HL-60/S4 treated with phorbol 12-myristate 13-acetate at 8.2 ng/mL for 4 days and 3 days (cell line): ENCODE data around the gene ZNF581.

Source experiments
- in situ Hi-C: fragments of 300-500 bp; cut with MboI; formaldehyde crosslinking; loops from 2 replicates; pipeline ENCODE4 v1.15.0; 2022; ENCODE audit warnings: low sequenced_read_pairs

ZNF581 gene

GRCh38 chr19:55611300-55611982 lies 32.0 kb upstream of the ZNF581 start:
- in situ Hi-C loops, result no loop called here

- in situ Hi-C loops, result no loop called here
Measured at GRCh38 chr19:55611983-55612645, 31.3 kb upstream of the ZNF581 start.

GRCh38 chr19:55613396-55613795 lies 30.1 kb upstream of the ZNF581 start:
- in situ Hi-C loops, result no loop called here

GRCh38 chr19:55613930-55614710 lies 29.3 kb upstream of the ZNF581 start:
- in situ Hi-C loops, result no loop called here

- in situ Hi-C loops, result no loop called here
Measured at GRCh38 chr19:55614711-55615542, 28.5 kb upstream of the ZNF581 start.

- in situ Hi-C loops, result no loop called here
Measured at GRCh38 chr19:55615543-55616394, 27.7 kb upstream of the ZNF581 start.

- in situ Hi-C loops, result no loop called here
Measured at GRCh38 chr19:55616395-55616875, 27.0 kb upstream of the ZNF581 start.

GRCh38 chr19:55617426-55617825 lies 26.0 kb upstream of the ZNF581 start:
- in situ Hi-C loops, result no loop called here

- in situ Hi-C loops, result no loop called here
Measured at GRCh38 chr19:55618426-55618825, 25.0 kb upstream of the ZNF581 start.

GRCh38 chr19:55619286-55619685 lies 24.2 kb upstream of the ZNF581 start:
- in situ Hi-C loops, result no loop called here

GRCh38 chr19:55620410-55621204 lies 22.8 kb upstream of the ZNF581 start:
- in situ Hi-C loops, result loop anchor here (10.0 kb wide), 1 partner anchor 106 kb away; no protein-coding TSS in a partner anchor

- in situ Hi-C loops, result loop anchor here (10.0 kb wide), 1 partner anchor 106 kb away; no protein-coding TSS in a partner anchor
Measured at GRCh38 chr19:55621205-55621672, 22.2 kb upstream of the ZNF581 start.

GRCh38 chr19:55621673-55622231 lies 21.7 kb upstream of the ZNF581 start:
- in situ Hi-C loops, result loop anchor here (10.0 kb wide), 1 partner anchor 107 kb away; no protein-coding TSS in a partner anchor

- in situ Hi-C loops, result loop anchor here (10.0 kb wide), 1 partner anchor 108 kb away; no protein-coding TSS in a partner anchor
Measured at GRCh38 chr19:55622242-55622969, 21.0 kb upstream of the ZNF581 start.

GRCh38 chr19:55623130-55623529 lies 20.3 kb upstream of the ZNF581 start:
- in situ Hi-C loops, result loop anchor here (10.0 kb wide), 1 partner anchor 108 kb away; no protein-coding TSS in a partner anchor

GRCh38 chr19:55623561-55623960 lies 19.9 kb upstream of the ZNF581 start:
- in situ Hi-C loops, result loop anchor here (10.0 kb wide), 1 partner anchor 109 kb away; no protein-coding TSS in a partner anchor
